ENCODE measurements around the gene NPAS3.

Gene NPAS3

DNA sequence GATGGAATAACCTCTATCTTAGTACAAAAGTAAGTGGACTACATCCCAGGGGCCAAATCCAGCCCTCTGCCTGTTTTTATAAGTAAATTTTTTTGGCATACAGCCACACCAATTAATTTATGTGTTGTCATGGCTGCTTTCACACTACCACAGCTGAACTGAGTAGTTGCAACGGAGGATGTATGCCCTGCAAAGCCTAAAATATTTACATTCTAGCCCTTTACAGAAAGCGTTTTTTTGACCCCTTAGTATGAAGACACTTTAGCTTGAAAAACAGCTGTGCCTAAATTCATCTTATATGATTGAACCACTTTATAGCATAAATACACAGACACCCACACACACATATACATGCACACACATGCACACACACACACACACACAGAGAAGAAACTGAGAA lies 510.6 kb downstream of the NPAS3 start:
- no peak for DNase-seq (ENCODE audit: low read depth)

DNA sequence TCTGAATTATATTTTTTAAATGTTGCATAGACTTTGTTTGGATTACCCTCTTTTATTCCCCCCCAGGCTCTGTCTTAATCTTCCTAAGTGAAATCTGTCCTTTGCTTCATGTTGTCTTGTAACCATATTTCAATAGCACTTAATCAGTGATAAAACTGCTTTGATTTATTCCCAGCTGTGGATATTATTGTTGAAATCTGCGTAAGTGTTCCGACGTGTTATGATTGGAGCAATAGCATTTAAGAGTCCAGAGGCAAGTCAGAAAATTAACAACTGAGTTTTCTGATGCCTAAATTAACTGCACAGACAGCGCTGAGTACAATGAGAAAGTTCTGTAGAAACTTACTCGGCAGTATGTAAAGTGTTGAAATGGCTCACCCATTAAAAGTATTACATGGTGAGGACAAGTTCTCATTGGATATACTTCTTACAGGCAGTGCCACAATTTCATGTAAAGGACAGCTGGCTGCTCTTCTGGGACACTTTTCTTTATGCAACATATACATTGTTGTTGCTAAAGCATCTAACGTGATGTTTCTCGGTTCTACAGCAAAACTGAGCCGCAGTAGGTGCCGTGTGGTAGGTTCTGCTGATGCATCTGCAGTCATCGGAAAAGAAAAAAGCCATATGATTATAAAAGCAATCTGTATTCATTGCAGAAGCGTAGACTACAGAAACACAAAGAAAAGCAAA lies 511.2 kb downstream of the NPAS3 start:
- DNase-seq (ENCODE audit: low read depth) = no peak

DNA sequence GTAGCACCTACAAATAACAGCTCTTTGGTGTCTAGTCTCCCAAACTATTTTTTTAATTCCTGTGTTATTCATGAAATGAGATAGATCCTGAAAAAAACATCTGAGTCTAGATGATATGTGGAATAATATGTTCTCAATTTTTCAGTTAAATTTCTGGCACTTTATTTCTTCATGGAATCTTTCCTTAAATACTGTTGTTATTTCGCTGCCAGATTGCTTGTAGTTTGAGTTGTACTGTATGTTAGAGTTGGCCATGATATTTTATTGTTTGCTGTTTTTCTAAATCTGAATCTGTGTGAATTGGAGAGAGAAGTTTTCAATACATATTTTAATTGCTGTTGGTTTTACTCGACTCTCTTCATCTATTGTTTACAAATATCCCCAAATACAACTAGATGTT lies 511.7 kb downstream of the NPAS3 start:
- no peak for DNase-seq (ENCODE audit: low read depth)

DNA sequence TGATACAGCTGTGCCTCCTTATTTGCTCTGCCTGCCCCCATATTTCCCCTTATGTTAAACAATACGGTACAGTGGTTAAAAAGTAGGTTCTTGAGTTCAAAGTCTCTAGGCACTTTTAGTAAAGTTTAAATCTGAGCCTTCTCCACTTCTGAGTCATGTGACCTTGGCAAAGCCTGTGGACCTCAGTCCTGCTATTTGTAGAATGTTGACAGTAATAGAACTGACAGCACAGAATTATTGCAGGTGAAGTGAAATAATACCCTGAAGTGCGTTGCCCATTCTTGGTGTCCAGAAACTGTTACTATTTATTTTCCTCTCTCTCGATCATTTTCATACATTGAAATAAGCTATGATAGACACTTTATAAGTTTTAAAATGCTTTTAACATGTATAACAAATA lies 512.5 kb downstream of the NPAS3 start:
- DNase-seq (ENCODE audit: low read depth) = no peak

DNA sequence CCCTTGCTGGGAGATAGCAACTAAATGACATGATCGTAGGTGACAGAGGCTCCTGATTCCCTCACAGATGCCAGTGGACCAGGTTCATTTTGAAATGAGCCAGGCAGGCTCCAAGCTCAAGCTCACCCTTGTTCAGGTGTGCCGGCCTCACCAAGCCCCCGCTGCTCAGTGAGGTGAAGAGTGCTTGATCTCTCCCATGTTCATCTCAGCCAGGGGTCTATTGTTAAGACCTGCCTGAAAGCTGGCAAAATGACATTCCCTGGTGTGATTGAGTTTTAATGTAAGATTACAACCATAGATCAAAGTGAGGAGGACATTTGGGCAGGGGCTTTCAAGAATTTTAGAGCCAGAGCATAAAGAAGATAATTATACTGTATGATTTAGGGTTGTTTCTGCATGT lies 514.3 kb downstream of the NPAS3 start:
- DNase-seq (ENCODE audit: low read depth) = no peak

DNA sequence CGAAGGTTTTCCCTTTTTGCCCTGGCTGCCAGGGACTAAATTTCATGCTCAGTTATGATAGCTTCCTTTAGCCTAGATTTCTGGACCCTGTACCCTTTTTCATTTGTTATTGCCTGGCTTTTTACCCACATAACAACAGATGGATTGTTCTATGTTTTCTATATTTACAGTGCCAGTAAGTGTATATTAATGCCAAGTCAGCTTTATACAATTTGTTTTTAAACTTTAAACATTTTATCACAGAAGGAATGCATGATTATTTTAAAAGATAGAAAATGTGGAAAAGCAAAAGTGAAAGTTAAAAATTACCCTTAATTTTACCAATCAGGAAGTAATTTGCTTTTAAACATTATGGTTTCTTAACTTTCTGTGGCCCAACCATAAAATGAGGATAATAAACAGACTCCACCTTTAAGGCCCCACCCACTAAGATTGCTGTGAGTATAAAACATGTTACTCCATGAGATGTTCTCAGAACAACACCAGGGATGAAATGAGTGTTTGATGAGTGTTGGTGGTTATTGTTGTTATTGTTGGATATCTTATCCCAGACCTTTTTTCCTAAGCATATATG lies 515.4 kb downstream of the NPAS3 start:
- no peak for DNase-seq (ENCODE audit: low read depth)

DNA sequence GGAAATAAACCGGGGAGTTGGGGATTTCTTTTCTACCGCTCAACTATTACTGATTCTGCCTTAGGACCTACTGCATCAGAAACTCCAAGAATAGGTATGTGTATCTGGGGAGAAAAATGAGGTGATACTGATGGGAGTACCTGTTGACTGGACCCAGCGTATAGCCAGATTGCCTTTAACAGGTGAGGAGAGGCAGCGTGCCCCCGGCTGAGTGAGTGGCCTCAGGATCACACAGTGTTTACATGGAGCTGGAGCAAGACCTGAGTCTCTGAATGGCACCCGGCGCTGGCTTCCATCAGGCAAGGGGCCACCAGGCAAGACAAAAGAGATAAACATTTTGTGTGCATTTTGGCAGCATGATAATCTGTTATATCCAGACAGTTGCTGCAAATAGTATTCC lies 516.0 kb downstream of the NPAS3 start:
- no peak for DNase-seq (ENCODE audit: low read depth)

DNA sequence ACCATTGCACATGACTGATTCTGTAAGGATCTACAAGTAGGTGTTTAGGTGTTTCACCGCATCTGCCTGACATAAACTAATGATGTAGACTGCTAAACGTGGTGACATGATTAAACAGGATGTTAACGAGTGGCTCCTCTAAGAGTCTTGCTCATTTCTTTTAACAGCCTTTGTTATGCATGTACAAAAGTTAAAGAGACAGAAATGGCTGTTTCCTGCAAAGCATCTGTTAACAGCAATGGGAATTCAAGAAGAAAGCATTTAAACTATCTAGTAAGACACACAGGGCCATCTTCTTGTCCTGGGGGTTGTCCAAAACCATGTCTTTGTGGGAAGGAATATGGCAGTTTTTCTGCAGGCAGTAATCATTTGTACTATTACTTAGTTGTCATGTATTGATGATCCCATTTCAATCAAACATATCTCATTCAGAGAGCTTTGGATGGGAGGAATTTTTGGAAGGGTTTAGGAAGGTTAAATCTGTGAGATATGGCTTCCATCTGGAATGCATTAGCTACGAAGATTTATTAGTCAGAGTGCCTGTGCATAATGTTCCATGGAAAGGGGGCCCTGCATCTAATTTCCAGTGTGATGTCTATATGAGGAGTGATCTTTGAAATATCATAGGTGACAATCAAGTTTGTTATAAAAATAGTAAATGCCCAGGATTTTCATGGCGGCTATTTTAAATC lies 517.1 kb downstream of the NPAS3 start:
- no peak for DNase-seq (ENCODE audit: low read depth)

DNA sequence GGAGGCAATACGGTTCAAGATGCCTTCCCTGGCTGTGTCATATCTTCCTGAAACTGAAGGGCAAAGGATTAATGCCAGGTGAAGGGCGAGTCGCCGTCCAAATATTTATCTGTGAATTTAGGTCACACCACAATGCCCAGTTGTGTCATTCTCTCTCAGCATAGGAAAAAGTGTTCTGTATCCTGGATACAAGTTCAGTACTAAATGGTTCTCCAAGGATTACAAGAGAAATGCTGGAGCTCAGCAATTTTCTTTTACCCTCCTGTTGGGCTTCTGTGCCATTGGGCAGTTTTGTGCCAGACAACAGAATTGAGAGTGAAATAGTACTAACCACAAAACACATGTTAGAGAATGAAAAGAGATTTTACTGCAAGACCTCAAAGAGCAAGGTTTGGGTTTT lies 518.3 kb downstream of the NPAS3 start:
- no peak for DNase-seq (ENCODE audit: low read depth)

DNA sequence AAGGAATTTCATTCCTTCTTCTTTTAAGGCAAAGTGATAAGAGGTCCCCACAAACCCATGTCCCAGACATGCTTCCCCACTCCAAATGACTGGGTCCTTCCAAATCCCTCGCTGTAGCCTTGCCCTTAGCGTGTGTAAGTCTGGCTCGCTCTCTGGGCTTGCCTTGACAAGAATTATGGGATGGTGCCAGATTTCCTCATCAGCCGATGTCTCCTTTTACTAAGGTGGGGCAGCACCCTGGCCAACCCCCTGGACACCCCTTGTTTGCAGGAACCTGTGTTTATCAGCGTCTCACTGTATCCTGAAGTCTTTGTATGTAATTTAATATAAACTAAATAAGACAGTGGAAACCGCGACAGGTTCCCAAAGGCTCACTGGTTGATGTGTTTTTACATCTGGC lies 518.9 kb downstream of the NPAS3 start:
- no peak for DNase-seq (ENCODE audit: low read depth)

DNA sequence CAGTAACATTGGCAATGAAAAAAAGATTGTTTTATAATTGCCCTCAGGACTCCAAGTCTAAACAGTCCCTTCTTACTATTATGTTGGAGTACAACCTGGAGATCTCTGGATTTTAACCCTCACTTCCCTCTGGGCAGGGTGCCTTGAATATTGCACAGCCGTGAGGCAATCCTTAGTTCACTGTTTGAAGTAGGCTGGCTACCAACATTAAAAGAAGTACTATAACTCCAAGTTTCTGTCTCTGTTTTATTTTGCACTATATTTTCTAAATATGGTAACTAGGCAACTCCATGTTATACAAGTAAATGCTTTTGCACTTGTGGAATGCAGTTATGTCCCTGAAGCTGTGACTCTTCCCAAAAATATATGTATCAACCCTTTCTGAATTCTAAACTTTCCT lies 521.5 kb downstream of the NPAS3 start:
- no peak for DNase-seq (ENCODE audit: low read depth)

DNA sequence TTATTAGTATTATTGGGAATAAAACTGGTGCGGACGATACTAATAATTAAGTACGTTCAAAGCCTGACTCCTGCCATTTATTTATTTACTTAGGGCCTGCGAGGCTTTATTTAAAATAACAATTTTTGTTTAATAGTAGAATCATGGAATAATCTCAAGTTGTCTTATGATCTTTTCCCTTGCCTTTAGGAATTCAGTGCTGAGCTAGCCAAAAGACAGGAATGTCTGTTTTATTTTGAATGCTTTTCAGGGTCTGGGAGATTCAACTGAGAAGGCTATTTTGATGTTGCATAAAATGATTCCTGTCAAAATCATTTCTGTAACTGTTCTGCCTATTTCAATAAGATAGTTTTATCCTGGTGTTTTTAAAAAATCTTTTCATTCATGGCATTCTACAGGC lies 522.4 kb downstream of the NPAS3 start:
- no peak for DNase-seq (ENCODE audit: low read depth)

DNA sequence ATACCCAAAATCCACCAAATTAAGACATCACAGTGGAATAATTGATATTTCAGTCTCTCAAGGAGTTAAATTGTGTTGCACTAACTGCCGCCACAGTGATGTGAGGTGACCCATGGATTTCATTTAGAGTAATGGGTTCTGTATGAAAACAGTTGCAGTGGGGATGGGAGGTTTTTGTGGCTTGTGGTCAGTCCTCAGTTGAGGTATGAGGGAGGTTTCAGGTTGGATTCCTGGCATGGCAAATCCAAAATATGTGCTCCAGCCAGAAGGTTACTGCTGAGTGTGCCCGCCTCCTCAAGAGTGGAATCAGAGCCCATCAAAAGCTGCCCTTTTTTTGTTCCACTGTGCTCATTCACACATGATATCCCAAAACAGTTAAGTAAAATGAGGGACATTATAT lies 525.1 kb downstream of the NPAS3 start:
- no peak for DNase-seq (ENCODE audit: low read depth)

DNA sequence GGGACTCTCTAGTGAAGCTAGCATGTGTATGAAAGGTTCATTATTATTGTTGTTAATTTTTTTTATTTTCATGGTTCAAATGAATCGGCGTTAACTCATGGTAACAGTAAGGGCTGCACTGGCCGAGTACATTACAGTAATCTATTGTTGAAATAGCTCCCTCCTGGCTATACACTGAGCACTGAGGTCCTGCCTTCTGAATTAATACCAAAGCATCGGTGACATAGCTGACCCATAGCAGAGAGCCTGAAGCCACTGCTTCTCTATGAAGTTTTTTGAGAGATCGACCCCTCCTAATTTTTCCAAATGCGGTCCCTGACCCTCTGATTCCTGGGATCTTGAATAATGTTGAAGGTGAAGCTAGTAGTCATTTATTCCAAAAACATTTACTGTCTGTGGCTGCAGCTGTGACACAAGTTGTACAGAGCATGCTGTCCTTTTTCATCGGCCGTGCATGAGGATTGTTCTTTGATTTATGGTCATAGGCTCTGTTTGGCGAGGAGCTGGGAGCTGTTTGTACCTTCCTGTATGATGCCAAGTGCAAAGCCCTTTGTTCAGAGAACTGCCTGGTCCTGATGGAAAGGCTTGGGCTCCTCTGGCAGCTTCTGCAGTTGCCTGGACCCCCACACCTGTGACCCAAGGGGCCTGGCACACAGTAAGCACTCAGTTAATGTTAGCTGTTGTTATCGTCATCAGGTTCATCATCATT lies 525.7 kb downstream of the NPAS3 start:
- DNase-seq (ENCODE audit: low read depth) = no peak

DNA sequence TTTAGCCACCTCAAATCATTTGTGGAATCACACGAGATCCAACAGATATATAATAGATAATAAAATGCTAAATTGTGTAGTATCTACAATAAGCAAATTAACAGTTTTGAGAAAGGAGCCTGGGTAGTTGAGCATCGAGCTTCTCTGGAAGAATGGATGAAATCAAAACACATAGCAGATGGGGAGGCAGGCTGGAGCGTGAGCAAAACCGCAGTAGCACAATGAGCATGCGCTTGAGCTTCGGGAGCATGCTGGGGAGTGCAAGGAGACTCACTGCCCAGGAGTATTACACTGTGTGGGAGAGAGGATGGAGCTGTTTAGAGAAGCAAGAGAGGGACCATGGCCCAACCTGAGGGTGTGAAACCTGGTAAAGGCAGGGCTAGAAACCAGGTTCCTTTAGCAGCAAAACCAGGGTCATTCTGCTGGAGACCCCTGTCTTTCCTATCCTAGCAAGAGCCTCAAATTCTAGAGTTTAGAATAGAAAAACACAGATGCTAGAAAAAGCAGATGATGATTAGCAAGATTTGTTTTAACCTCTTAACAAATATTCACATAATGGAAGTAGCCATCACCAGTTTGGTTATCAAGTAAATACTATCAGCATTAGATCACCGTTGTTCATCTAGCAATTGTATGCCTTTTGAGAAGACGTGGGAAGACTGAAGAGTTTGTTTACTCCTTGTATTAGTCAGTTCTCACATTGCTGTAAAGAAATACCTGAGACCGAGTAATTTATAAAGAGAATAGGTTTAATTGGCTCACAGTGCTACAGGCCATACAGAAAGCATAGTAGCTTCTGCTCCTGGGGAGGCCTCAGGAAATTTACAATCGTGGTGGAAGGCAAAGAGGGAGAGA lies 527.4 kb downstream of the NPAS3 start:
- no peak for DNase-seq (ENCODE audit: low read depth)

DNA sequence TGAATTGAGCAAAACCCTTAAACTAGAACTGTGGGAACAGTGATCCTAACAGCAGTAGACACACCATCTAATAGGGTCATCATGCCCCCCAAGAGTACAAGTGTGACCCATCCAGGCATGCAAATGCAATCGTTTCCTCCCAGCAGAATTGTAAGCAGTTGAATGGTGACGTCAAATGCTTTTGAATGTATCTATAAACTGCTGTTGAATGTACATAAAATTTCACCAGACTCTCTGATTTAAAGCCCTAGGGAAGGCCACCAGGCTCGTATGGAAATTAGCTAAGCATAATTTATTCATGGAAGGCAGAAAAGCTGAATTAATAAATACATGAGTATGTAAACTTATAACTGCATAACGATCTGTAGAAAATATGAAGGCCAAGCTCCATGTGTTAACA lies 529.3 kb downstream of the NPAS3 start:
- no peak for DNase-seq (ENCODE audit: low read depth)

DNA sequence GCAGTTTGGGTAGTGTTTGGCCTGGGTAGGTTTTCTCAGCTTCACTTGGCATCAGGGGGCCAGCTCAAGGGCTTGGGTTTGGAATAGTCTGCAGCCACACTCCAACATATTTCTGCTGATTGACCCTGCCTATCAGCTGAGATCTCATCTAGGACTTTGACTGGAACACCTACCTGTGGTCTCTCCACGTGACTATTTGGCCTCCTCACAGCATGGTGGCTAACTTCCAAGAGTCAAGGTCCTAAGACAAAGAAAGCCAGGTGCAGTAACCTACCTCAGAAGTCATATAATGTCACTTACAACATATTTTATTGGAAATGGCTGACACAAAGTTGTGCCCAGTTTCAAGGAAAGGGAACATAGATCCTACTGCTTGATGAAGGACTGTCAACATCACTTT lies 531.2 kb downstream of the NPAS3 start:
- no peak for DNase-seq (ENCODE audit: low read depth)

DNA sequence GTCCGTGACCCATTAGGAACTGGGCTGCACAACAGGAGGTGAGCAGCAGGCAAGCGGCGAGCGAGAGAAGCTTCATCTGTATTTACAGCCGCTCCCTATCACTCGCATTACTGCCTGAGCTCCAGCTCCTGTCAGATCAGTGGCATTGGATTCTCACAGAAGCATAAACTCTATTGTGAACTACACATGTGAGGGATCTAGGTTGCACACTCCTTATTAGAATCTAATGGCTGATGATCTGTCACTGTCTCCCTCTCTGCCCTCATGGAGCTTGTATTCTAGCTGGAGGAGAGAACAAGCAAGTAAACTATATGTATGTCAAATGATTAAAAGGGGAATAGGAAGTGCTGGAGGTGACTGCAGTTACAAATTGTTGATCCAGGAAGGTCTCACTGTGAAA lies 533.1 kb downstream of the NPAS3 start:
- no peak for DNase-seq (ENCODE audit: low read depth)

DNA sequence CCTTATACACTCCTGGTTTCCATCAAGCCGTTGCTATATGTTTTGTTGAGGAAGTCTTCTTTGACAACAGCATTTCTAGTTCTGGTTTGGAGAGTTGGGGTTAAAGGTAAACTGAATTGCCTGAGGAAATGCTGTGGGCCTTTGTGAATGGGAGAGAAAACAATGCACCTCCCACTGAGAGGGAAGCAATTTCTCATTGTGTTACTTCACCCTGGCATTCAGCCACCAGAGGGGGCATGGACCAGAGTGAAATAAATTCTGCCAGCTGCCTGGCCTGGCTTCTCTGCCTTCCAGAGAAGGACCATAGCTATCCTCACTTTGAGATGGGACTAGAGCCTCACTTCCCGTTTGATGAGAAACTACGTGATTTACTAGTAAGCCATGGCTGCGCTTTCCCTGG lies 536.9 kb downstream of the NPAS3 start:
- no peak for DNase-seq (ENCODE audit: low read depth)

DNA sequence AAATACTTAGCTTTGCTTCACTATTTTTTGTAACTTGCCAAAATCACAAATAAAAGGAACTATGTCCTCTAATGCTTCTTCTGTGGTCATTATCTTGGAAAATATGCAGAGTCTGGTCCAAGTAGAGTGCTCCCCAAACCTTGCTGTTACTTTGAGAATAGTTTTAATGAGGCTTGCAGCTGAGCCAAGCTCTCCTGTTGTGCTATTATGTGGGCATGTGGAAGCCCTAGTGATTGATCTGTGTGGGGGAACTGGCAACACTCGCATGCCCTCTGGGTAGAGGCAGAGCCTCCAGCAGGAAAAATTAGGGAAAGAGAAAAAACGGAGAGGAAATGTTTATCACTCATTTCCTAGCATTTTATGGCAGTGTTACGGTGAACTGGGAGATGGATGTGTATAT lies 539.1 kb downstream of the NPAS3 start:
- DNase-seq (ENCODE audit: low read depth) = no peak

DNA sequence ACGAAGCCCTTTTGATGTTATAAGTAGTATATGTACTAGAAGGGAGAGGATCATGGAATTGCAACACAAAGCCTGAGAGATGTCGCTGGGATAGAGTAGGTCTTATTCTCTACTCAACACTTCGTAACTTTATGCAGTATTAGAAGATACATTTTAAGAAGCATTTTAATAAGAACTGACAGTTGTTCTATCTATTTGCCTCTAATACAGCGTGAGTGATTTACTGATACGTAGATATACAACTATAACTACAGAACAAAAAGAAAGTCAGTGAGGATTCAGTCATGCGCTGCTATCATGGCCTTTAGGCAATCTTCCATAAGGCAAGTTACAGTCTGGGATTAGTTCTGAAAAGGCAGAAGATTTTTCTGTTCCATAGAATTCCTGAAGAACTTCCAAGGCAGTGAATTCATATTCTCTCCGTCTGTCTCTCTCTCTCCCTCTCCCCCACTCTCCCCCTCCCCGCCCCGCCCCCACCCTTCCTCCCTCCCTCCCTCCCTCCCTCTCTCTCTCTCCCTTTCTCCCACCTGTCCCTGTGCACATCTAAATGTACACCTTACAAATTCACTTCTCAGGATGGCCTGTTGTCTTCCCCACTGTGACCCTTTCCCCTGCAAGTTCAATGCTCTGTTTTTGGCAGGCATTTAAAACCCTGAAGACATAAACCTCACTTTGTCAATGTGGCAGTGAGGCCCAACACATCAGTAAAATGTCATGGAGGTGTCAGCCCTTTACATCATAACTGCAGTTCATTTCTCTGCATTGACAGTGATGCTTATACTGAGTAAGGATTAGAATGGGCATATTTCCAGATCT lies 541.6 kb downstream of the NPAS3 start:
- DNase-seq (ENCODE audit: low read depth) = no peak

DNA sequence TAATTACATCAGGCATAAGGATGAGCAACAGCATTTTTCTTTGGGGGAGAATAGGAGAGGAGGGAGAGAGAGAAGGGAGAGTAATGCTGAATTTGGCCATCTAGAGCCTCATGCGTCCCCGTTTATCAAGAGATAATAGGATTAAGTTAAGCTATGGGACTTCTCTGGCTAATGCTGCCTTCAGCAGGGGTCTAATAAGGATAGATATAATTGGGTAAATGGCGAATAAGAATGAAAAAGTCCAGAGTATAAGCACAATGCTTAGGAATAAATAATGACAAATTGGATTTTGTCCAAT lies 542.2 kb downstream of the NPAS3 start:
- no peak for DNase-seq (ENCODE audit: low read depth)
